PFSK-1 (cell line): Measurements from ENCODE around the gene RPL38. TPM values are rescaled to one million over a fixed set of nuclear protein-coding genes. Genes with fewer than 3 reads are reported as not detected.

ENCODE experiments used
- FOXP2 ChIP-seq: optimal IDR thresholded peaks from 2 replicates; pipeline ENCODE3; 2011; ENCODE audit warnings: borderline replicate concordance, control low read depth, inconsistent platforms; ENCODE audit not compliant: insufficient read depth; ENCODE audit errors: extremely low read length, extremely low read depth
- POLR2AphosphoS5 ChIP-seq: IDR thresholded peaks from 2 replicates; pipeline ENCODE4 v1.6.1; 2012; ENCODE audit warnings: low read depth, mild to moderate bottlenecking, control low read depth, low read length, moderate library complexity
- SIN3A ChIP-seq: IDR thresholded peaks from 2 replicates; pipeline ENCODE4 v1.6.1; 2012; ENCODE audit warnings: mild to moderate bottlenecking, low read length, moderate library complexity, borderline replicate concordance; ENCODE audit not compliant: insufficient read depth
- TAF1 ChIP-seq: IDR thresholded peaks from 2 replicates; pipeline ENCODE4 v1.6.1; 2012; ENCODE audit warnings: low read length, control low read depth, borderline replicate concordance; ENCODE audit not compliant: insufficient read depth
- polyA plus RNA-seq: library from polyadenylated mRNA; unstranded; fragments of >200 nt; gene quantifications from one replicate; pipeline ENCODE4 v1.2.1, GENCODE V29; 2012; ENCODE audit warnings: low read depth, missing spikeins; ENCODE audit not compliant: insufficient read length
- TF ChIP-seq, protein P1 (sequence below), 2 experiments: IDR thresholded peaks; 2 replicates each; pipeline versions ENCODE4 v1.6.1 to v1.8.0; 2011 to 2012; ENCODE audit warnings: low read depth in 2 of 2, low read length in 2 of 2, control low read depth in 1 of 2, inconsistent platforms in 1 of 2, mild to moderate bottlenecking in 1 of 2, moderate library complexity in 1 of 2; ENCODE audit not compliant: insufficient read depth in 1 of 2

RPL38 gene
- 3,209 TPM for polyA plus RNA-seq

DNA sequence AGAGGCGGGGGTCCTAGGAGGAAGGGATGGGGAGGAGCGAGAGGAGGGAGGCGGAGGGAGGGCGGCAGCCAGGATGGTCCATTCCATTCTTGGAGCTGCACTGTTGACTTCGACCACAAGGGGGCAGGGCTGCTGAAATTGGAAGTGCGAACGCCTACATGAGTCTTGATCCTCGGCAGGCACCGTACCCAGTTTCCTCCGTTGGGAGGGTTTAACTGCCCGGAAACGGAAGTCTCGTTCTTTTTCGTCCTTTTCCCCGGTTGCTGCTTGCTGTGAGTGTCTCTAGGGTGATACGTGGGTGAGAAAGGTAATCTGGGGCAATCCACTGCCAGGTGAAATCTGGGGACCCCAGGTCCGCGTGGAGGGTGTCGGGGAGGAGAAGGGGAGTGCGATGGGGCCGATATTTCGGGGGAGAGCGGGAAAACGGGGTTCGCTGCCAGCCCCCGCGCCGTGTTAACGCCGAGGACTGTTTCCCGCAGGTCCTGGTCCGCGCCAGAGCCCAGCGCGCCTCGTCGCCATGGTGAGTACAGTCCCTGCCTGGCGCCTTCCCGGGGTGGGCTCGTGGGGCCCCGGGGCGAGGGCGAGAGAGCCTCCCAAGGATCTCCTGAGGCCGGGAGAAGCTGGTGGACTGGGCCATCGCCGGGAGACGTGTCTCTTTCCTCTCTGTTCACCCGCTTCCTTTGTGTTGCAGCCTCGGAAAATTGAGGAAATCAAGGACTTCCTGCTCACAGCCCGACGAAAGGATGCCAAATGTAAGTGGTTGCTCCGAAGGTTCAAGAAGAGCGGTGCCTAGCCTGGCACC, at the start of gene RPL38:
Gene RPL38 (plus strand): TSS at position 240 of the 802 bp plus-strand sequence. CDS start 278 bp downstream, at position 518.
- TF ChIP-seq SIN3A (peak; percentile 89; the same call in 1 of the 2 replicates), TAF1 (peak; percentile 100), POLR2AphosphoS5 (peak; percentile 99), FOXP2 (peak; percentile 77)
- TF ChIP-seq, protein P1, sequence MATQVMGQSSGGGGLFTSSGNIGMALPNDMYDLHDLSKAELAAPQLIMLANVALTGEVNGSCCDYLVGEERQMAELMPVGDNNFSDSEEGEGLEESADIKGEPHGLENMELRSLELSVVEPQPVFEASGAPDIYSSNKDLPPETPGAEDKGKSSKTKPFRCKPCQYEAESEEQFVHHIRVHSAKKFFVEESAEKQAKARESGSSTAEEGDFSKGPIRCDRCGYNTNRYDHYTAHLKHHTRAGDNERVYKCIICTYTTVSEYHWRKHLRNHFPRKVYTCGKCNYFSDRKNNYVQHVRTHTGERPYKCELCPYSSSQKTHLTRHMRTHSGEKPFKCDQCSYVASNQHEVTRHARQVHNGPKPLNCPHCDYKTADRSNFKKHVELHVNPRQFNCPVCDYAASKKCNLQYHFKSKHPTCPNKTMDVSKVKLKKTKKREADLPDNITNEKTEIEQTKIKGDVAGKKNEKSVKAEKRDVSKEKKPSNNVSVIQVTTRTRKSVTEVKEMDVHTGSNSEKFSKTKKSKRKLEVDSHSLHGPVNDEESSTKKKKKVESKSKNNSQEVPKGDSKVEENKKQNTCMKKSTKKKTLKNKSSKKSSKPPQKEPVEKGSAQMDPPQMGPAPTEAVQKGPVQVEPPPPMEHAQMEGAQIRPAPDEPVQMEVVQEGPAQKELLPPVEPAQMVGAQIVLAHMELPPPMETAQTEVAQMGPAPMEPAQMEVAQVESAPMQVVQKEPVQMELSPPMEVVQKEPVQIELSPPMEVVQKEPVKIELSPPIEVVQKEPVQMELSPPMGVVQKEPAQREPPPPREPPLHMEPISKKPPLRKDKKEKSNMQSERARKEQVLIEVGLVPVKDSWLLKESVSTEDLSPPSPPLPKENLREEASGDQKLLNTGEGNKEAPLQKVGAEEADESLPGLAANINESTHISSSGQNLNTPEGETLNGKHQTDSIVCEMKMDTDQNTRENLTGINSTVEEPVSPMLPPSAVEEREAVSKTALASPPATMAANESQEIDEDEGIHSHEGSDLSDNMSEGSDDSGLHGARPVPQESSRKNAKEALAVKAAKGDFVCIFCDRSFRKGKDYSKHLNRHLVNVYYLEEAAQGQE (IDR thresholded peaks at IDR 0.05; ENCODE audit: insufficient read depth in 1 of 2, low read depth in 2 of 2, low read length in 2 of 2): peak; percentile 70 to 79; a peak in 3 of 4 replicates

DNA sequence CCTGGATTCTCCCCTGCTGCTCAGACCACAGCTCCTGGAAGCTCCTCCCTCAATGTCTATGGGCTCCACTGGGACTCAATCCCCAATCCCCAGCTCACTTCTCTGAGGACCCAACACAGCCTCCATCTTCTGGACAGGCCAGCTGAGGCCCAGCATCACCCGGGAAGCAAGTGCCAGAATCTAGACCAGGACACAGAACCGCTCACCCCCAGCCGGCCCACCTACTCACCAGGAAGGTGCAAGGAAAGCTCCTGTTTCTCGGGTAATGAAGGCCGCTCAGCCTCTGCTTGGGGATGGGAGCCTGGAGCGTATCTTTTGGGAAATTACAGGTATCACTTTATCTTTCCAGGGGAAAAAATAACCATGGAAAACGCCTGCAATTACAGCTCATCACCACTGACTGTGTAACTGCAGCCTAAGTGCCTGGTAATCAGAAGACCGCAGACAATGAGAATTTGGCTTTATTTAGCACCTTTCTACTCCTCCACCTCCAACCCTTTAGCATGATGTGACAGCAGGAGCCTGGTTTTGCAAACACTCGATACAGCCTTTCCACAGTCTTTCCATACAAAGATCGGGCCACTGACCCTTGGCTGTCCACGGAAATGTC, 49.6 kb upstream of the RPL38 start:
- no peak for TF ChIP-seq SIN3A
- TF ChIP-seq FOXP2: no peak
- no peak for TF ChIP-seq TAF1
- no peak for TF ChIP-seq POLR2AphosphoS5
- TF ChIP-seq, protein P1 (IDR thresholded peaks at IDR 0.05; ENCODE audit: insufficient read depth in 1 of 2, low read depth in 2 of 2, low read length in 2 of 2): no peak

GRCh38 chr17:74156878-74157277, 46.6 kb upstream of the RPL38 start:
- no peak for TF ChIP-seq TAF1

DNA sequence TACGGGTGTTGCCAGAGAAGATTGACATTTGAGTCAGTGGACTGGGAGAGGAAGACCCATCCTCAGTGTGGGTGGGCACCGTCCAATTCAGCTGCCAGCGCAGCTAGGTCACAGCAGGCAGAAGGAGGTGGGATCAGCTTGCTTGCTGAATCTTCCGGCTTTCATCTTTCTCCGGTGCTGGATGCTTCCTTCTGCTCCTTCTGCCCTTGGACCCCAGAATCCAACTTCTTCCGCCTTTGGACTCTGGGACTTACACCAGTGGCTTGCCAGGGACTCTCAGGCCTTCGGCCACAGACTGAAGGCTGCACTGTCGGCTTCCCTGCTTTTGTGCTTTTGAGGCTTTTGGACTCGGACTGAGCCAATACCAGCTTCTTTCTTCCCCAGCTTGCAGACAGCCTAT, 46.1 kb upstream of the RPL38 start:
- TF ChIP-seq SIN3A (no peak), TAF1 (no peak)
- TF ChIP-seq, protein P1 (IDR thresholded peaks at IDR 0.05; ENCODE audit: insufficient read depth in 1 of 2, low read depth in 2 of 2, low read length in 2 of 2): no peak

DNA sequence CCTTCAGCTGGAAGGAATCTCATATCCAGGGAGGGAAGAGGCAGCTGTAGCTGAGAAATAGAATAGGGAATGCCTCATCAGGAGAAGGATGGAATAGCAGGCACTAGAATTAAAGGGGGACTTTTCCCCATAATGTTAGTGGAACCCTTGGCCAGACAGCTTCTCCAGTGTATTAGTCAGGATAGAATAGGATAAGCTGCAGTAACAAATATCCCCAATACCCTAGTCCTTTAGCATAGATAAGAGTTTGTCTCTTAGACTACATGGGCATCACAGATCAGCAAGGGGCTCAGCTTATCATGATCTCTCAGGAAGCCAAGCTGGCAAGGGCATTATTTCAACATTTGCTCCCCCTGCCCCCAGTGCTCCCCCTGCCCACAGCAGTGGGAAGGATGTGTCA, 44.7 kb upstream of the RPL38 start:
- TF ChIP-seq, protein P1 (IDR thresholded peaks at IDR 0.05; ENCODE audit: insufficient read depth in 1 of 2, low read depth in 2 of 2, low read length in 2 of 2): no peak
